ENCODE results near the gene ALG14.

DNA sequence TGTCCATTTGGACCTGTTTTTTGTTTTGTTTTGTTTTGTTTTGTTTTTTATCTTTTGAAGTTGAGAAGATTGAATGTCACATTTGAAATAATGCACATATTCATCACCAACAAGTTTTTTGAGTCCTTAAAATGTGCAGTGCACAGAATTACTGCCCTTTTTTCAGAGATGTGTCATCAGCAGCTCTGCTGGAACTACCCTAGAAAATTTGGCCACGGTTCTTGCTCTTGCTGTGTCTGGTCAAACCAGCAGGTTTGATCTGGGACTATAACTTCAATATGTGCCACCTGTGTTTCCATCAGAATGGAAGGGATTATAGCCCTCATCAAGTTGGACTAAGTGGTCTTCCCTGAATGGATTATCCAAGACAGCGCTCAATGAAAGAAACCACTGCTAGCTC lies 121.7 kb downstream of the ALG14 start:
- no peak for TF ChIP-seq ZNF24 (tag by site-specific recombination; IDR thresholded peaks at IDR 0.05)
- TF ChIP-seq ZNF610 (tag by site-specific recombination; IDR thresholded peaks at IDR 0.05; ENCODE audit: borderline replicate concordance), result no peak
- no peak for TF ChIP-seq ZFP3 (tag by site-specific recombination; IDR thresholded peaks at IDR 0.05; ENCODE audit: low read depth)
- no peak for TF ChIP-seq ZNF311 (tag by site-specific recombination; IDR thresholded peaks at IDR 0.05; ENCODE audit: borderline replicate concordance)
- no peak for TF ChIP-seq BCL11A (tag by site-specific recombination; IDR thresholded peaks at IDR 0.05; ENCODE audit: low read depth)
- no peak for TF ChIP-seq ZNF830 (tag by site-specific recombination; IDR thresholded peaks at IDR 0.05; ENCODE audit: low read depth)

All from HEK293 (cell line).